Neural progenitor cell (in vitro differentiated cells): ENCODE data around the gene MAP2. TPM values are rescaled to one million over a fixed set of nuclear protein-coding genes. Genes with fewer than 3 reads are reported as not detected.

Source experiments
- DNase-seq: peaks from one replicate; pipeline ENCODE4 v3.0.0-alpha.2; 2016; ENCODE audit warnings: low spot score
- H2AFZ ChIP-seq: fragments of 200-600 bp; sonication (generic); replicated peaks from 2 replicates; pipeline ENCODE4 v1.6.1; 2016; ENCODE audit warnings: antibody characterized with exemption
- H3F3A ChIP-seq: fragments of 200-600 bp; sonication (generic); 2 replicates; pipeline ENCODE4 v1.6.1; 2016; ENCODE audit warnings: antibody characterized with exemption, low read depth
- H3K27ac ChIP-seq: fragments of 200-600 bp; sonication (generic); 2 replicates; pipeline ENCODE4 v1.5.1; 2016; ENCODE audit warnings: mild to moderate bottlenecking
- H3K27me3 ChIP-seq: fragments of 200-600 bp; sonication (generic); 2 replicates; pipeline ENCODE4 v1.6.1; 2016; ENCODE audit warnings: mild to moderate bottlenecking, moderate library complexity
- H3K36me3 ChIP-seq: fragments of 200-600 bp; sonication (generic); 2 replicates; pipeline ENCODE4 v1.5.1; 2016
- H3K4me1 ChIP-seq: fragments of 200-600 bp; sonication (generic); 2 replicates; pipeline ENCODE4 v1.6.1; 2016; ENCODE audit warnings: mixed run types
- H3K4me2 ChIP-seq: fragments of 200-600 bp; sonication (generic); 2 replicates; pipeline ENCODE4 v1.6.1; 2016
- H3K4me3 ChIP-seq: fragments of 200-600 bp; sonication (generic); 2 replicates; pipeline ENCODE4 v1.5.1; 2016
- H3K79me2 ChIP-seq: fragments of 200-600 bp; sonication (generic); 2 replicates; pipeline ENCODE4 v1.6.1; 2016; ENCODE audit warnings: low read depth
- H3K9ac ChIP-seq: fragments of 200-600 bp; sonication (generic); 2 replicates; pipeline ENCODE4 v1.6.1; 2016
- H3K9me3 ChIP-seq: fragments of 200-600 bp; sonication (generic); 2 replicates; pipeline ENCODE4 v1.5.1; 2016; ENCODE audit warnings: low read depth
- H4K20me1 ChIP-seq: fragments of 200-600 bp; sonication (generic); 2 replicates; pipeline ENCODE4 v1.6.1; 2016; ENCODE audit warnings: low read depth
- H3K27ac Mint-ChIP-seq: 3 replicates; pipeline ENCODE4 v1.8.0; 2021; ENCODE audit warnings: mixed read lengths
- H3K27me3 Mint-ChIP-seq: 2 replicates; pipeline ENCODE4 v1.8.0; 2022; ENCODE audit warnings: low read depth, mild to moderate bottlenecking, inconsistent platforms, moderate library complexity, mixed read lengths; ENCODE audit not compliant: insufficient read depth
- H3K36me3 Mint-ChIP-seq: 3 replicates; pipeline ENCODE4 v1.8.0; 2021; ENCODE audit warnings: mixed read lengths
- H3K4me1 Mint-ChIP-seq: 3 replicates; pipeline ENCODE4 v1.8.0; 2021; ENCODE audit warnings: mixed read lengths
- H3K4me3 Mint-ChIP-seq: 3 replicates; pipeline ENCODE4 v1.8.0; 2021; ENCODE audit warnings: mild to moderate bottlenecking, moderate library complexity, mixed read lengths
- H3K9me3 Mint-ChIP-seq: 3 replicates; pipeline ENCODE4 v1.8.0; 2020; ENCODE audit warnings: mixed read lengths
- EZH2 ChIP-seq: fragments of 200-600 bp; sonication (generic); IDR thresholded peaks from 2 replicates; pipeline ENCODE4 v1.6.1; 2017; ENCODE audit warnings: antibody characterized with exemption, mild to moderate bottlenecking, moderate library complexity
- EZH2phosphoT487 ChIP-seq: fragments of 200-600 bp; sonication (generic); IDR thresholded peaks from 2 replicates; pipeline ENCODE4 v1.6.1; 2017; ENCODE audit warnings: antibody characterized with exemption
- total RNA-seq: library from RNA; depleted of rRNA; stranded (reverse); fragments of >200 nt; gene quantifications from 2 replicates; pipeline ENCODE4 v1.2.3, GENCODE V29; 2015; ENCODE audit warnings: low replicate concordance
- TF ChIP-seq, protein P1 (sequence below): fragments of 200-600 bp; sonication (generic); IDR thresholded peaks from 2 replicates; pipeline ENCODE4 v1.5.1; 2017; ENCODE audit warnings: antibody characterized with exemption, mild to moderate bottlenecking

MAP2 gene
- total RNA-seq, 1 donor from 2014 or later, result 102 TPM

DNA sequence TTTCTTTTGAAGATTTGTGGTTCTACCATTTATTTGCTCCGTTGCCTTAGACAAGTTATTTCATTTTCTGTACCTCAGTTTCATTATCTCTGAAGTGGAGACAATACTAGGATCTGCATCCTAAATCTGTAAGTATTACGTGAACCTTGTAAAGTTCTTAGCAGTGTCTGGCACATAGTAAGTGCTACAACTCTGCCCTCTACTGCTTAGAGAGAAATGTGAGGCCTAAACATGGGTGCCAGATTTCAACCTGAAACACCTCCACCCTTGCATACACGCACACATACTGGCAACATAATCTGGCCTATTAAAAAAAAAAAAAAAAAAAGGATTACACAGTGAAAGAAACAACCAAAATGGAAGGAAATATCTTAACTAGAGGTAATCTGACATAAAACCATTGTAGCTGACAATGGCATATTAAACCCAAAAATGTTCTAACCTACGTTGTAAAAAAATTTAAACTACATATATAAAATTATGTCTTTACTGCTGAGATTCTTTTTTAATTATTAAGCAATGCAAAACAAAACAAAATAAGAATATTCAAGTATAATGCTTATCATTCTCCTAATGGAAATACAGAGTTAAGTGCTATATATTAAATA lies 132.6 kb downstream of the MAP2 start:
- Mint-ChIP-seq H3K4me3 (no peak overlapping the region), H3K27ac (peak overlapping the region; percentile 50), H3K9me3 (no peaks in the 10 kb centered on the region), H3K27me3 (no peaks in the 10 kb centered on the region), H3K4me1 (peaks cover 20% of the 10 kb centered on the region), H3K36me3 (peaks cover 11% of the 10 kb centered on the region)
- DNase-seq, result peak; percentile 23
- no peak overlapping the region for H2AFZ ChIP-seq
- H3K4me2 ChIP-seq, result no peak overlapping the region
- H3K9me3 ChIP-seq, result no peaks in the 10 kb centered on the region
- TF ChIP-seq EZH2, result no peak
- TF ChIP-seq, protein P1, sequence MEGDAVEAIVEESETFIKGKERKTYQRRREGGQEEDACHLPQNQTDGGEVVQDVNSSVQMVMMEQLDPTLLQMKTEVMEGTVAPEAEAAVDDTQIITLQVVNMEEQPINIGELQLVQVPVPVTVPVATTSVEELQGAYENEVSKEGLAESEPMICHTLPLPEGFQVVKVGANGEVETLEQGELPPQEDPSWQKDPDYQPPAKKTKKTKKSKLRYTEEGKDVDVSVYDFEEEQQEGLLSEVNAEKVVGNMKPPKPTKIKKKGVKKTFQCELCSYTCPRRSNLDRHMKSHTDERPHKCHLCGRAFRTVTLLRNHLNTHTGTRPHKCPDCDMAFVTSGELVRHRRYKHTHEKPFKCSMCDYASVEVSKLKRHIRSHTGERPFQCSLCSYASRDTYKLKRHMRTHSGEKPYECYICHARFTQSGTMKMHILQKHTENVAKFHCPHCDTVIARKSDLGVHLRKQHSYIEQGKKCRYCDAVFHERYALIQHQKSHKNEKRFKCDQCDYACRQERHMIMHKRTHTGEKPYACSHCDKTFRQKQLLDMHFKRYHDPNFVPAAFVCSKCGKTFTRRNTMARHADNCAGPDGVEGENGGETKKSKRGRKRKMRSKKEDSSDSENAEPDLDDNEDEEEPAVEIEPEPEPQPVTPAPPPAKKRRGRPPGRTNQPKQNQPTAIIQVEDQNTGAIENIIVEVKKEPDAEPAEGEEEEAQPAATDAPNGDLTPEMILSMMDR, result peak; percentile 42
- H3K79me2 ChIP-seq, result no peaks in the 10 kb centered on the region
- H3K9ac ChIP-seq, result no peak overlapping the region
- H3K36me3 ChIP-seq, result no peaks in the 10 kb centered on the region
- H3K27me3 ChIP-seq, result no peaks in the 10 kb centered on the region
- H3K27ac ChIP-seq, result no peak overlapping the region
- H3K4me3 ChIP-seq, result no peak overlapping the region
- no peaks in the 10 kb centered on the region for H4K20me1 ChIP-seq
- H3K4me1 ChIP-seq, result peaks cover 4% of the 10 kb centered on the region
- H3F3A ChIP-seq, result no peaks in the 10 kb centered on the region

DNA sequence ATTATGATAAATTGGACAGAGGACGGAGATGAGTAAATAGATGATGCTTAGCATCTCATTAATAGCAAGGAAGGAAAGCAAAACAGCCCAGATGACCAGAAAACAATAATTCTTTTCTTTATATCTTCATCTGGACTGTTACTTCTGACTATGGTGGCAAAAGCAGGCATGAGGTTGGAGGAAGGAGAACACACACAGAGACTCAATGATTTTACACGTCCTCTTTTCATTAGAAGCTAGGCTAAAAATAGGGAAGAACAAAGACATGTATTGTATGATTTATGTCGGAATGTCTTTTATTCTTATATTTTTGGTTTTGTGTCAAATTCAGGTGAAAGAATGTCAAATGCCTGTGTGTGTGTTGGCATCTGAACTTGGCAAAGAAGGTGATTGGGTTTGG lies 137.1 kb downstream of the MAP2 start:
- Mint-ChIP-seq H3K4me1 (peaks cover 28% of the 10 kb centered on the region), H3K27ac (no peak overlapping the region), H3K27me3 (no peaks in the 10 kb centered on the region)

DNA sequence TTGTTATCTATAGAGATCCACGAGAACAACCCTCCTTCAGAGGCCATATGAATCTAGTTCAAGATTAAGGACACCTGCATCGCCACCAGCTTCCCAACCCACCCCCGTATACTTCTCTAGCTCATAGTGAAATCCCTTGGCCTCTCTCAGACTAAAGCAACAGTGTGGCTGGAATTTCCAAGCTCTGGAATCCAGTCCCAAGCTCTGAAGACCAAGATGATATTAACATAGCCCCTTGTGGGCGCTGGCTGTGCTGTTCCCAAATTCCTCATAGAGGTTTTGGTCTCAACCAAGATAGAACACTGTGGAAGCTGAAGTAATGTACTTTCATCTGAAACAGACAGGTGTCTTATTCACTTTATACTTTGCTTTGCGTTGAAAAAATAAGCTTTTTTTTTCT lies 139.6 kb downstream of the MAP2 start:
- Histone ChIP-seq H3K27me3 (no peaks in the 10 kb centered on the region), H3K36me3 (no peaks in the 10 kb centered on the region), H3K9me3 (no peaks in the 10 kb centered on the region), H3K4me3 (no peak overlapping the region), H3K27ac (no peak overlapping the region), H2AFZ (no peak overlapping the region), H3K79me2 (no peaks in the 10 kb centered on the region), H4K20me1 (no peaks in the 10 kb centered on the region), H3F3A (no peaks in the 10 kb centered on the region), H3K4me2 (no peak overlapping the region), H3K9ac (no peak overlapping the region), H3K4me1 (peaks cover 16% of the 10 kb centered on the region)
- Mint-ChIP-seq H3K4me1 (peaks cover 33% of the 10 kb centered on the region), H3K27ac (no peak overlapping the region), H3K27me3 (no peaks in the 10 kb centered on the region), H3K4me3 (no peak overlapping the region), H3K36me3 (peaks cover 27% of the 10 kb centered on the region), H3K9me3 (no peaks in the 10 kb centered on the region)
- DNase-seq, result no peak
- TF ChIP-seq, protein P1, result no peak
- TF ChIP-seq EZH2phosphoT487 (no peak), EZH2 (no peak)

More for the DNA sequence above, 137.1 kb downstream of the MAP2 start:
- H3K27me3 ChIP-seq, result no peaks in the 10 kb centered on the region
- H3K9ac ChIP-seq, result no peak overlapping the region
- no peak overlapping the region for H3K27ac ChIP-seq
- H4K20me1 ChIP-seq, result no peaks in the 10 kb centered on the region
- H3K36me3 ChIP-seq, result no peaks in the 10 kb centered on the region
- no peaks in the 10 kb centered on the region for H3K79me2 ChIP-seq
- Mint-ChIP-seq H3K4me3 (no peak overlapping the region), H3K36me3 (peaks cover 29% of the 10 kb centered on the region), H3K9me3 (no peaks in the 10 kb centered on the region)
- H3K4me3 ChIP-seq, result no peak overlapping the region
- no peaks in the 10 kb centered on the region for H3F3A ChIP-seq
- H2AFZ ChIP-seq, result no peak overlapping the region
- no peak for DNase-seq
- TF ChIP-seq, protein P1, result no peak
- TF ChIP-seq EZH2, result no peak
- no peak for TF ChIP-seq EZH2phosphoT487
- no peaks in the 10 kb centered on the region for H3K9me3 ChIP-seq
- H3K4me1 ChIP-seq, result peaks cover 9% of the 10 kb centered on the region
- H3K4me2 ChIP-seq, result no peak overlapping the region
